ENCODE data around the gene GABRR2.

The GABRR2 gene

GRCh38 chr6:89217299-89217910 lies 97.7 kb downstream of the GABRR2 start, which contains the start of gene GABRR1:
GABRR1 (minus strand) TSS chr6:89217358; CDS start chr6:89217322, 36 bp downstream.
- DNase-seq (ENCODE audit: low read depth): no peak
- no peak within 1 kb of the TSS for H3K4me3 ChIP-seq (replicated peaks; ENCODE audit: low read depth, low read length)
- no peak for TF ChIP-seq CTCF (IDR thresholded peaks at IDR 0.05; ENCODE audit: low read length, missing control alignments)

GRCh38 chr6:89216411-89216810 lies 98.7 kb downstream of the GABRR2 start:
- H3K4me3 ChIP-seq (replicated peaks; ENCODE audit: low read depth, low read length): no peak overlapping the region
- TF ChIP-seq CTCF (IDR thresholded peaks at IDR 0.05; ENCODE audit: low read length, missing control alignments): no peak
- DNase-seq (ENCODE audit: low read depth): no peak

GRCh38 chr6:89215391-89215790 lies 99.7 kb downstream of the GABRR2 start:
- no peak for DNase-seq (ENCODE audit: low read depth)
- no peak for TF ChIP-seq CTCF (IDR thresholded peaks at IDR 0.05; ENCODE audit: low read length, missing control alignments)
- H3K4me3 ChIP-seq (replicated peaks; ENCODE audit: low read depth, low read length): no peak overlapping the region

GRCh38 chr6:89214197-89214596 lies 100.9 kb downstream of the GABRR2 start:
- TF ChIP-seq CTCF (IDR thresholded peaks at IDR 0.05; ENCODE audit: low read length, missing control alignments): no peak
- no peak for DNase-seq (ENCODE audit: low read depth)
- H3K4me3 ChIP-seq (replicated peaks; ENCODE audit: low read depth, low read length): no peak overlapping the region

- TF ChIP-seq CTCF (IDR thresholded peaks at IDR 0.05; ENCODE audit: low read length, missing control alignments): no peak
- no peak for DNase-seq (ENCODE audit: low read depth)
- no peak overlapping the region for H3K4me3 ChIP-seq (replicated peaks; ENCODE audit: low read depth, low read length)
Measured at GRCh38 chr6:89212472-89212871, 102.6 kb downstream of the GABRR2 start.

GRCh38 chr6:89209457-89209856 lies 105.6 kb downstream of the GABRR2 start:
- no peak for DNase-seq (ENCODE audit: low read depth)
- no peak for TF ChIP-seq CTCF (IDR thresholded peaks at IDR 0.05; ENCODE audit: low read length, missing control alignments)
- no peak overlapping the region for H3K4me3 ChIP-seq (replicated peaks; ENCODE audit: low read depth, low read length)

- peak; percentile 5 for DNase-seq (ENCODE audit: low read depth)
- no peak overlapping the region for H3K4me3 ChIP-seq (replicated peaks; ENCODE audit: low read depth, low read length)
- no peak for TF ChIP-seq CTCF (IDR thresholded peaks at IDR 0.05; ENCODE audit: low read length, missing control alignments)
Measured at GRCh38 chr6:89208551-89208950, 106.5 kb downstream of the GABRR2 start.

All from fibroblast of pulmonary artery (primary cell).